ENCODE results near the gene APOL2. TPM values are rescaled to one million over a fixed set of nuclear protein-coding genes. Genes with fewer than 3 reads are reported as not detected.
"Not testable (repeated sequence)": the region's sequence is repeated elsewhere in the genome, so short reads cannot be mapped to it uniquely, and the experiment has no call there.

Gene APOL2
- total and polyA plus RNA-seq, 4 donors = 29.5 to 46.3 (median 35.3) TPM

- Histone ChIP-seq H3K27me3 (ENCODE audit: control insufficient read depth in 3 of 3, insufficient read depth in 3 of 3, low read length in 2 of 3) (no peaks in the 10 kb centered on the region), H3K9me3 (ENCODE audit: control insufficient read depth in 4 of 4, insufficient read depth in 3 of 4, low read length in 3 of 4) (no peaks in the 10 kb centered on the region), H3K27ac (ENCODE audit: low read depth in 1 of 2, low read length in 1 of 2) (no peak overlapping the region), H3K36me3 (ENCODE audit: control insufficient read depth in 4 of 4, insufficient read depth in 4 of 4, low read length in 4 of 4) (no peaks in the 10 kb centered on the region), H3K9ac (ENCODE audit: insufficient read depth in 1 of 2, low read length in 2 of 2) (no peak overlapping the region), H3K4me1 (ENCODE audit: control insufficient read depth in 5 of 5, insufficient read depth in 5 of 5, low read length in 5 of 5) (peaks cover 0 to 12% (median 4%) of the 10 kb centered on the region in 5 donors), H3K4me3 (no peak overlapping the region)
- no peak for TF ChIP-seq CTCF (IDR thresholded peaks at IDR 0.05; ENCODE audit: control extremely low read depth, extremely low read depth)
- ATAC-seq (ENCODE audit: insufficient read depth, low FRiP score) (peak; percentile 27), DNase-seq (peak in 2 of 3 donors; percentile 53 to 75)
- 31 to 39% methylated on average over 4 of the region's 4 CpGs for WGBS, 2 donors
Measured at GRCh38 chr22:36211237-36211861, 28.0 kb downstream of the APOL2 start.

DNA sequence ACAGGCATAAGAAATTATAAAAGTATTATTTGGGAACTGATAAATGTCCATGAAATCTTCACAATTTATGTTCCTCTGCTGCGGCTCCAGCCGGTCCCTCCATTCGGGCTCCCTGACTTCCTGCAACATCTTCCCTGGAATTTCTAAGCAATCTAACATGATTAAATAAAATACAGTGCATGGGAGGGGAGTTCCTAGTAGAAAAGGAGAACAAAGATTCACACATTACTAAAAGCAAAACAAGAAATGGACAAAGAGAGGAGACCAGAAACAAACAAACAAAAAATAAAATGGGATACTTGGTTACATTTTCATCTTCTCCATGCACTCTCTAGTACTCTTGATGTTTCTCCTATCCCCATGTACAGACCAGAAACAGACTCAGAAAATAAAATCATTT, 29.1 kb downstream of the APOL2 start:
- DNase-seq (no peak), ATAC-seq (ENCODE audit: insufficient read depth, low FRiP score) (no peak)
- no peak overlapping the region for H3K27ac ChIP-seq (ENCODE audit: low read depth in 1 of 2, low read length in 1 of 2)
- H3K9me3 ChIP-seq (ENCODE audit: control insufficient read depth in 4 of 4, insufficient read depth in 3 of 4, low read length in 3 of 4) = no peaks in the 10 kb centered on the region
- no peaks in the 10 kb centered on the region for H3K36me3 ChIP-seq (ENCODE audit: control insufficient read depth in 4 of 4, insufficient read depth in 4 of 4, low read length in 4 of 4)
- TF ChIP-seq CTCF (IDR thresholded peaks at IDR 0.05; ENCODE audit: control extremely low read depth, extremely low read depth) = no peak
- WGBS, 2 donors = 77 to 95% methylated on average over 3 of the region's 3 CpGs
- H3K9ac ChIP-seq (ENCODE audit: insufficient read depth in 1 of 2, low read length in 2 of 2) = no peak overlapping the region
- H3K4me1 ChIP-seq (ENCODE audit: control insufficient read depth in 5 of 5, insufficient read depth in 5 of 5, low read length in 5 of 5) = peaks cover 0 to 12% (median 4%) of the 10 kb centered on the region in 5 donors
- H3K27me3 ChIP-seq (ENCODE audit: control insufficient read depth in 3 of 3, insufficient read depth in 3 of 3, low read length in 2 of 3) = no peaks in the 10 kb centered on the region
- no peak overlapping the region for H3K4me3 ChIP-seq

- not testable (repeated sequence) for H3K9ac ChIP-seq (ENCODE audit: insufficient read depth in 1 of 2, low read length in 2 of 2); H3K4me3 ChIP-seq; H3K27me3 ChIP-seq (ENCODE audit: control insufficient read depth in 3 of 3, insufficient read depth in 3 of 3, low read length in 2 of 3); DNase-seq; H3K27ac ChIP-seq (ENCODE audit: low read depth in 1 of 2, low read length in 1 of 2); H3K36me3 ChIP-seq (ENCODE audit: control insufficient read depth in 4 of 4, insufficient read depth in 4 of 4, low read length in 4 of 4); H3K9me3 ChIP-seq (ENCODE audit: control insufficient read depth in 4 of 4, insufficient read depth in 3 of 4, low read length in 3 of 4); ATAC-seq (ENCODE audit: insufficient read depth, low FRiP score)
- peaks cover 0 to 11% (median 4%) of the 10 kb centered on the region in 5 donors for H3K4me1 ChIP-seq (ENCODE audit: control insufficient read depth in 5 of 5, insufficient read depth in 5 of 5, low read length in 5 of 5)
- 66 to 76% methylated on average over 5 of the region's 5 CpGs for WGBS, 2 donors
Measured at GRCh38 chr22:36209488-36209908, 29.8 kb downstream of the APOL2 start.

DNA sequence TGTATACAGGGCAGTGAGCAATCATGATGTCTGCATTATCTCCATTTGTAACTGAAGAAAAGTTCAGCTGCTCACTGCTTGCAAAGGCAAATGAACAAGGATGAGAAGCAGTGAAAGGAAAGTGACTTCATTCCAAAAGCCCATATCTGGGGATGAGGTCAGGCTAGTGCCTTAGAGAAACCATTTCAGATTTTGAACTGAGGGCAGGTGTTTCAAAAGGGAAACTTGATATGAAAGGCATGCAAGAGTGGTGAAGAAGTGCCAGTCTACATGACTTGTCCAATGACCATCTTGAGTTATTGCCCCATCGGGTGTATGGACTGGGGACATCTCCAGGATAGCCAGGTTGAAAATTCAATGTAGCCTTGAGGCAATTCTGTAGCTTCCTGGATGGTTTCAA, 30.4 kb downstream of the APOL2 start:
- 95 to 100% methylated on average over 1 of the region's 1 CpG for WGBS, 2 donors
- TF ChIP-seq CTCF (IDR thresholded peaks at IDR 0.05; ENCODE audit: control extremely low read depth, extremely low read depth) = no peak

More for the DNA sequence above, 30.4 kb downstream of the APOL2 start:
- H3K36me3 ChIP-seq (ENCODE audit: control insufficient read depth in 4 of 4, insufficient read depth in 4 of 4, low read length in 4 of 4) = no peaks in the 10 kb centered on the region
- H3K4me3 ChIP-seq = no peak overlapping the region
- ATAC-seq (ENCODE audit: insufficient read depth, low FRiP score) (no peak), DNase-seq (no peak)
- H3K9ac ChIP-seq (ENCODE audit: insufficient read depth in 1 of 2, low read length in 2 of 2) = no peak overlapping the region
- H3K27me3 ChIP-seq (ENCODE audit: control insufficient read depth in 3 of 3, insufficient read depth in 3 of 3, low read length in 2 of 3) = no peaks in the 10 kb centered on the region
- no peaks in the 10 kb centered on the region for H3K9me3 ChIP-seq (ENCODE audit: control insufficient read depth in 4 of 4, insufficient read depth in 3 of 4, low read length in 3 of 4)
- H3K27ac ChIP-seq (ENCODE audit: low read depth in 1 of 2, low read length in 1 of 2) = no peak overlapping the region
- H3K4me1 ChIP-seq (ENCODE audit: control insufficient read depth in 5 of 5, insufficient read depth in 5 of 5, low read length in 5 of 5) = peaks cover 0 to 8% (median 4%) of the 10 kb centered on the region in 5 donors
